ENCODE data around the gene ARMC7.
"Not testable (repeated sequence)": the region's sequence is repeated elsewhere in the genome, so short reads cannot be mapped to it uniquely, and the experiment has no call there.

The ARMC7 gene

DNA sequence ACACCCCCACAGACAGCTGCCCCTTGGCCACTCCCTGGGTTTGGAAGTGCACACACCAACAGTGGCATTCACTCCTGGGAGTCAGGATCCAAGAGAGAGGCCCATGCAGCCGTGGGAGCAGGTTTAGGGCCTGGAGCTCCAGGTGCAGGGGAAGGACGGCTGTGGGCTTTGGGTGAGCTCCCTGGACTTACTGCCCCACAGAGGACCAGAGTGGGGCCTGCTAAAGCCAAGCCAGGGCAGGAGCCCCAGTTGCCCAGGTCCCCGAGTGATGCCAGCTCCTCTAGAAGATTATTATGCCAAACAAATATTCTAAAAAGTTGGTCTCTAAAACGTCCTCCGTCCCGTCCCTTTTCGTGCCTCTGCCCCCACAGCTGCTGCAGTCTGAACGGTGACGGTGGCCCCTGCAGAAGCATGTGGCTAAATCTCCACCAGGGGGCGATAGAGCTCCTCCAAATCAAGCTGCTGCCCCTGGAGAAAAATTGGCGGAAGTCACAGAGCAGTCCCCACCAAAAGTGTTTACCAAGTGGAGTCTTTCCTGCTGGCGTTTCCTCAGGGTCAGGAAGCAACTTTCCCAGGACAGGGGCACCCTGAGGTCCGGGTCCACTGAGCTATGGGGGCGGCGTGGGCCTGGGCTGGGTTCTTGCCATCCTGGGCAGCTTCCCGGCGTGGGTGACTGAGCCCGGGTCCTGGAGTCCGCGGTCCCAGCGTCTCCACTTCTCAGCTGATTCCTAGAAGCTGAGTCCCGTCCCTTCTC lies 4.2 kb downstream of the ARMC7 start:
- peak; percentile 87 to 91 for DNase-seq (ENCODE audit: low read depth in 1 of 2, low spot score in 1 of 2)
- in situ Hi-C loops (cut with HindIII; ENCODE audit: low pct_unique_long_range_greater_than_20kb, low sequenced_read_pairs): no loop called here
- TF ChIP-seq JUND (IDR thresholded peaks at IDR 0.05; ENCODE audit: low read depth): no peak

GRCh38 chr17:75114552-75115314 lies 5.0 kb downstream of the ARMC7 start:
- in situ Hi-C loops (cut with HindIII; ENCODE audit: low pct_unique_long_range_greater_than_20kb, low sequenced_read_pairs): no loop called here
- no peak for DNase-seq (ENCODE audit: low read depth in 1 of 2, low spot score in 1 of 2)
- no peak for TF ChIP-seq JUND (IDR thresholded peaks at IDR 0.05; ENCODE audit: low read depth)

- no peak for TF ChIP-seq JUND (IDR thresholded peaks at IDR 0.05; ENCODE audit: low read depth)
- in situ Hi-C loops (cut with HindIII; ENCODE audit: low pct_unique_long_range_greater_than_20kb, low sequenced_read_pairs): no loop called here
- DNase-seq (ENCODE audit: low read depth in 1 of 2, low spot score in 1 of 2): no peak
These were observed 5.8 kb downstream of the ARMC7 start for GRCh38 chr17:75115555-75115954.

- DNase-seq (ENCODE audit: low read depth in 1 of 2, low spot score in 1 of 2): no peak
- in situ Hi-C loops (cut with HindIII; ENCODE audit: low pct_unique_long_range_greater_than_20kb, low sequenced_read_pairs): no loop called here
- TF ChIP-seq JUND (IDR thresholded peaks at IDR 0.05; ENCODE audit: low read depth): no peak
These were observed 7.0 kb downstream of the ARMC7 start for GRCh38 chr17:75116737-75117136.

DNA sequence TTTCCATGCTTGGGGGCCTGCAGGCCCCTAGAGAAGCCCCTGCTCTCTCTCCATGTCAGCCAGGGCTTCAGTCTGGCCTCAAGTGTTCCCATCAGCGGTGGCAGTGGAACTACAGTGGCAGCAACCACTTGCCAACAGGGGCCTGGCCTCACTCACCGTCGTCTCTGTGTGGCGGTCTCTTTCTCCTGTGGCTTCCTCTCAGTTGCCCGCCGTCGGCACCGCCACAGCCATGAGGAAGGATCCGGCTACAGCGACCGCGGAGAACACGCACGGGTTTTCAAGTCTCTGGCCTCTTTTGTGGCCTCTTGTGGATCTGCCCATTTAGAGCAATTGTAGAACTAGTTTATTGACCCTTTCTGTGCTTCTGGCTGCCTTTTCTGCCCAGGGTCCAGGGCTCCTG lies 8.5 kb downstream of the ARMC7 start:
- in situ Hi-C loops (cut with HindIII; ENCODE audit: low pct_unique_long_range_greater_than_20kb, low sequenced_read_pairs): no loop called here
- DNase-seq (ENCODE audit: low read depth in 1 of 2, low spot score in 1 of 2): no peak
- no peak for TF ChIP-seq JUND (IDR thresholded peaks at IDR 0.05; ENCODE audit: low read depth)

- DNase-seq (ENCODE audit: low read depth in 1 of 2, low spot score in 1 of 2): no peak
- in situ Hi-C loops (cut with HindIII; ENCODE audit: low pct_unique_long_range_greater_than_20kb, low sequenced_read_pairs): no loop called here
- no peak for TF ChIP-seq JUND (IDR thresholded peaks at IDR 0.05; ENCODE audit: low read depth)
These were observed 14.5 kb downstream of the ARMC7 start for GRCh38 chr17:75124041-75124818.

DNA sequence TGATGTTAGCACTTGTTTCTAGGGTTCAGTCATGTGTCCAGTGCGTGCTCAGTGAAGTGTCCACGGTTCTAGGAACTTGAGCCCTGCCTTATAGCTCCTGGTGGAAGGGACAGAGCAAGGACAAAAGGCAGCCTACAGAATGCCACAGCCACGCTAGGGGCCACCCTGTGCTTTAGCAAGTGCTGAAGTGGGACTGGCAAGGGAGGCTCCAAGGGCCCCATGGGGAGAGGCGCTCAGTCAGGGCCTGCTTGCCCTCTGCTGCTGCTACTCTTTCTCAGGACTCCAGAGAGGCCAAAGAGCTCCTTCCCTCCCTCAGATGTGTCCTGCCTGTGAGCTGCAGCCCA lies 15.0 kb downstream of the ARMC7 start:
- TF ChIP-seq JUND (IDR thresholded peaks at IDR 0.05; ENCODE audit: low read depth): no peak
- in situ Hi-C loops (cut with HindIII; ENCODE audit: low pct_unique_long_range_greater_than_20kb, low sequenced_read_pairs): no loop called here
- DNase-seq (ENCODE audit: low read depth in 1 of 2, low spot score in 1 of 2): no peak

DNA sequence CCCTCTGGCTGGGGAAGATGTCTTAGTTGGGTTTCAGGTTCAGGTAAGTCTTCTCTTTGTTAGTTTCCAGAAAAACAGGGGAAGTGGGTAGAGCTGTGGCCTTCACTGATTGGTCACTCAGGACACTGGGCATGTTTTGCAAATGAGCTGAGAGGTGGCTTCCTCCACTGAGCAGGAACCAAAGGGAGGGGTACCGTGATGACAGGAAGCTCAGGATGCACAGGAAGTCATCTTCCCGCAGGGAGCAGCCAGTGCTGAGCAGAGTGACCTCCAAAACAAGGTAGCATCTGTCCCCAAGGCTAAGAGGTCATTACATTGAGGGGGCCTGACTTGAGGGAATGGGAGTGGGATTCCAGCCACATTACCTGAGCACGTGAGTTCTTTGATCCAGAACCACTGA lies 16.2 kb downstream of the ARMC7 start:
- peak in 1 of 2 experiments; percentile 52 for DNase-seq (ENCODE audit: low read depth in 1 of 2, low spot score in 1 of 2)
- no peak for TF ChIP-seq JUND (IDR thresholded peaks at IDR 0.05; ENCODE audit: low read depth)
- in situ Hi-C loops (cut with HindIII; ENCODE audit: low pct_unique_long_range_greater_than_20kb, low sequenced_read_pairs): no loop called here

- TF ChIP-seq JUND (IDR thresholded peaks at IDR 0.05; ENCODE audit: low read depth): no peak
- no peak for DNase-seq (ENCODE audit: low read depth in 1 of 2, low spot score in 1 of 2)
- in situ Hi-C loops (cut with HindIII; ENCODE audit: low pct_unique_long_range_greater_than_20kb, low sequenced_read_pairs): no loop called here
These were observed 17.2 kb downstream of the ARMC7 start for GRCh38 chr17:75126954-75127353.

DNA sequence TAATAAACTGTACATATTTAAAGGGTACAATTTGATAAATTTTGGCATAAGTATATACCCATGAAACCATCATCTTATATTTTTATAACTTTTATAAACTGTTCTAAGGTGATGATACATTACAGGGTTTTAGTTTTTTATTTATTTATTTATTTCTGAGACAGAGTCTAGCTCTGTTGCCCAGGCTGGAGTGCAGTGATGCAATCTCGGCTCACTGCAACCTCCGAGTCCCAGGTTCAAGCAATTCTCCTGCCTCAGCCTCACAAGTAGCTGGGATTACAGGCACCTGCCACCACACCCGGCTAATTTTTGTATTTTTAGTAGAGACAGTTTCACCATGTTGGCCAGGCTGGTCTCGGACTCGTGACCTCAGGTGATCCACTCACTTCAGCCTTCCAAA lies 18.2 kb downstream of the ARMC7 start:
- in situ Hi-C loops (cut with HindIII; ENCODE audit: low pct_unique_long_range_greater_than_20kb, low sequenced_read_pairs); DNase-seq (ENCODE audit: low read depth in 1 of 2, low spot score in 1 of 2): not testable (repeated sequence)

- TF ChIP-seq JUND (IDR thresholded peaks at IDR 0.05; ENCODE audit: low read depth): no peak
- in situ Hi-C loops (cut with HindIII; ENCODE audit: low pct_unique_long_range_greater_than_20kb, low sequenced_read_pairs): no loop called here
- no peak for DNase-seq (ENCODE audit: low read depth in 1 of 2, low spot score in 1 of 2)
These were observed 19.1 kb downstream of the ARMC7 start for GRCh38 chr17:75128694-75129505.

GRCh38 chr17:75129576-75129975 lies 19.8 kb downstream of the ARMC7 start:
- in situ Hi-C loops (cut with HindIII; ENCODE audit: low pct_unique_long_range_greater_than_20kb, low sequenced_read_pairs): no loop called here
- no peak for DNase-seq (ENCODE audit: low read depth in 1 of 2, low spot score in 1 of 2)

More at GRCh38 chr17:75129576-75129975, 19.8 kb downstream of the ARMC7 start:
- TF ChIP-seq JUND (IDR thresholded peaks at IDR 0.05; ENCODE audit: low read depth): no peak
